NCI-H524 (cell line): Measurements from ENCODE around the gene SSR3.

Source experiments
- DNase-seq, 2 experiments: peaks; one replicate each; lab custom pipeline; 2025; lab: John Stamatoyannopoulos, UW

The SSR3 gene

DNA sequence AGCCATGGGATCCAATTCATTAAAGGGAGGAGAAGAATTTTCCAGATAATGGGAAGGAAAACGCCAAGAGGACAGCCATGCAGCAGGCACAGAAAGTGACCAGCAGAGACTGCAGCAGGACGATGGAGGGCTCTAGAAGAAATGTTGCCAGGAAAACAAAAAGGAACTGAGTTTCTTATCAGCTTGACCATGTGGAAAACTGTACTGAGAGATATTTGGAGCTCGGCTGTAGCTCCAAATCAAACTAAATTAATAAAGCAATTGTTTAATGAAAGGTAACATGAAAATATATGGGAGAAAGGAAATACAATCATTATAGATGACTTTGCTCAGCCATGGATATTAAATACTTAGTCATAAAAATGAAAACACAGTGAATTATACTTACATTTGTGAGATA, 63.7 kb downstream of the SSR3 start:
- no peak for DNase-seq
